NCI-H2107 (cell line): ENCODE data around the gene DRGX.

Source experiments
- DNase-seq: peaks from one replicate; lab custom pipeline; 2025; lab: John Stamatoyannopoulos, UW

The DRGX gene

DNA sequence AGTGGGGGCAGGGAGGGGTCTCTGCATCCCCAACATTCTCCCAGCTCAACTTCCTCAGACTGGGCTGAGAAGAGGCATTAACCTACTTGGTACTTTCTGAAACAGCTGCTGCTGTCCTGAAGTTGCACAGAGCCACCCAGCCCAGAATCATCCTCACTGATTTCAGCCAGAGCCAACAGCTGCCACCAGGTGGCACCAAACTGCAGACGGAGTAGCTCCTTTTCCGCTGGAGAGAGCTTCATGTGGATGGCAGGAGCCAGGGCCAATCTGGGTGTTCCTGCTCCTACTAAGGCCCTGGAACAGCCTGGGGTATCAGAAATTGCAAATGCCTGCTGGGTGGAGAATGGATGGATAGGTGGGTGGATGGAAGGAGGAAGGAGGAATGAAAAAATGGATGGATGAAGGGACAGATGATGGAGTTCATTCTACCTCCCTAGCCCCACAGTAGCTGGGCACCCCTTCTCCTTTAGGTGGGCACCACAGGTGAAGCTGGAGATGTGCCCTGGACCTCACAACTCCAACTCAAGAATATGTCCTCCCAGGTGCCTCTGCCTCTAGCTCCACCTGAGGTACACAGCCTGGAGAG, 11.8 kb upstream of the DRGX start:
- DNase-seq = peak; percentile 45

DNA sequence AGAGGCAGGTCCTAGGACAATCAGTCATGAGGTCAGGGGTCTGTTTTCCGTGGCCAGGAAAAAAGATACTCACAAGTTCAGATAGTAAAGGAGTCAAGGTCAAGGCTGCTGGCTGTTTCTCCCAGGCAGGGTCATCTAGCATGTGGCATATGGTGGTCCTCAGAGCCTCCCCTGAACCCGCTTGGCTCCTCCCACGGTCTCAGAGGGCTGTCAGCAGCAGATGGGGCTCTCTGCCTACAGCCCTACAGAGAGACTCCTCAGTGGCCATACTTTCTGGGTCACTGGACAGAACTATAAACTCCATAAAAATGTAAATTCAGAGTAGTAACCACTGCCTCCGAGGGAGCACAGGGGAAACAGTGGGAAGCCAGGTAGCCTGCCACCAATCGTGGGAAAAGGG, 11.3 kb upstream of the DRGX start:
- no peak for DNase-seq

DNA sequence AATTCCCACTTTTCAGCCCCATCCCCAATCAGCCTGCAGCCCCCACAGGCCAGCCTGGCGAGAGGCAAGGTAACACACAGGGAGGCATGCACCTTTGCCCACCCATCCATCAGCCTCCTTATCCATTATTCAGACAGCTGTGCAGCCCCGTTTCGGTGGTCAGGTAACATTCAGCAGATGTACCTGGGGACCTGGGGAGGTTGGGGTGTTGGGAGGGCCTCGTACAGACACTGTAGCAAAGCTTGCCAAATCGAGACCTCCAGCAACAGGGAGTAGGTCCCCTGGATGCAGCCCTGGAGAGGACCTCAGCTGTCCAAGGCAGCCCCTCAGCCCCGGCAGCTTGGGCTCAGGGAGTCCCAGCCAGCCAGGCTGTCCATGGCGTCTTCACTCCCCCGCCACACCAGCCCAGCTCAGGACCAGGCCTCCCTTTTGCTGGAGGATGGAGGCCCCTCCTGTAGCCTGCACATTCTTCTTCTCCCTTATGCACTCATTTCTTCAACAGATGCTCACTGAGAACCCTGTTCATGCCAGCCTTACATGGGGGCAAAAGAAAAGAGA, 8.5 kb upstream of the DRGX start:
- no peak for DNase-seq

DNA sequence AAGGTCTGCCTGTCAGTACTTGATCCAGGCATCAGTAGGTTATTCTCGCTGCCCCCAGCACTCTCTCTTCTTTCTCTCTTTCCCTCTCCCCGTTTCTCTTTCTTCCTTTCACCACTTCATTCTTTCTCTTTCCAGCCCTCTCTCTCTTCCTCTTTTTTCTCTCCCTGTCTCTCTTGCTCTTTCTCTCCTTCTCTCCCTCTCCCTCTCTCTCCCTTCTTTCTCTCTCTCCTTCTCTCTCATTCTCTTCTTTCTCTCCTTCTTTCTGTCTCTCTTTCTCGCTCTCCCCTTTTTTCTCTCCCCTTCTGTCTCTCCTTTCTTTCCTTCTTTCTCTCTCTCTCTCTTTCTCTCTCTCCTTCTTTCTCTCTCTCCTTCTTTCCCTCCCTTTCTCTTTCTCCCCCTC, 7.5 kb upstream of the DRGX start:
- DNase-seq = no peak

DNA sequence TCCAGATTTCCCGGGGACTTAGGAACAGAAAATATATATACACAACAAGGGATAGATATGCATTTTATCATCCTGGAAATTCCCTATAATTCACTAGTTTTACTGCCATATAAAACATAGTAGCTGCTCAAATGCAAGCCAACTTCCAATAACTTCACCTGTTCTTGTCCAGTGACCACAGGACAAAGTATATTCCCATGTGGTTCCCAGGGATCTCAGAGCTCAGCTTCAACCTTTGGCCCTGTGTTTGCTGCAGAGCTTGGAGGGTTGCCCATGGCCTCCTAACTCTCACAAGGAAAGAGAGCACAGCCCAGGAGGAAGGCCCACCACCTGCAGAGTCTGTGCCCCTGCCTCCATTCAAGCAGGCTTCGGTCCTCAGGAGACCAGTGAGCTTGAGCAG, 4.5 kb upstream of the DRGX start:
- DNase-seq = no peak

DNA sequence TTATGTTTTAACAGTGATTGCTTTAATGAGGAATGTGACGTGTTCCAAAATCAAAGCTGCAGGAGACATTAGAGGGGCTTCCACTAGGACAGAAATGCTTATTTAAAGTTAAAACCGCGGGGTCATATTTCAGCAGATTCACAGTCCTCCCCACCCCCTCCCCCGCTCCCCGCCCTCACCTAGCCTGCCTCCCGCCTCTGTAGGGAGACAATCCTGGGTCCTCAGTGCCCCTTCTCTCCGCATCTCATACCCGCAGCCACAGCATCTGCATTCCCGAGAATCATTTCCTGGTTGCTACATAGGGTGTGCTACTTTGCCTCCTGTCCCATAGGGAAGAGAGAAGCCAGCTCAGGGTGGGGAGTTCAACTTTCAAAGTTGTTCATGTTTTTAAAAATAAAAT, 3.1 kb upstream of the DRGX start:
- DNase-seq = no peak

DNA sequence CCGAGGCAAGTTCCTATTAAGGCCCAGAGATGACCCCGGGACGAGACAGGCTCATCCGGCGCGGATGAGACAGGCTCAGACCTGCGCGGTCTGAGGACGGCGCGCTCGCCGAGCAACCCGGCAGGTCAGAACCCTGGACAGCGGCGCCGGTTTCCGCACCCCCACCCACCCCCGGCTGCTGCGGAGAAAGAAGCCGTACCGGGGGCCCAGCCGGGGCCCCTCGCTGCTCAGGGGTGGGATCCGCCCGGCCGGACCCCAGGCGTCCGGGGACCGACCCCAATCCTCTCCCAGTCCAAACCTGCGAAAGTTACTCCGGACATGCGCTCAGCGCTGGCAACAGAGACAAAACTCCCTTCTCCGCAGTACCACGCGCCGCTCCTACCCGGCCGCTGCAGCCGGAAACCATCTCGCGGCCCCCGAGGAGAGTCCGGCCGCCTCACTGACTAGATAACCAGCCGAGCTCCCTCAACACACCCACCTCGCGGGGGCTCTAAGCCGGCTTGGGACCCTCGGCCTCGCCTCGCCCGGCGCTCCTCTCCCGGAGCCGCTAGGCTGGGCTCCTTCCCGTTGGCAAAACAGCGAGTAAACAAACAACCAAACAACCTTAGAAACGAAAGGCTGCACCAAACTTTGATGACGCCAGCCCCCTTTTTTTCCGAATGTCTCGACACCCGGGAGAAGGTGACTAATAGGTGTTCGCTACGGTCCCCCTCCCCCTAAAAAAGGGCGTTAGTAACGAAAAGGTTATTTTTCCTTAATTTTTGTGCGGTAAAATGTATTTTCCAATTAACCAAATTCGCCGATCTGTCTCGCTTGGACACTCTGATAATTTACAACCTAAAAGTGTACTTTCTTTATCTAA, 2.3 kb upstream of the DRGX start:
- no peak for DNase-seq

DNA sequence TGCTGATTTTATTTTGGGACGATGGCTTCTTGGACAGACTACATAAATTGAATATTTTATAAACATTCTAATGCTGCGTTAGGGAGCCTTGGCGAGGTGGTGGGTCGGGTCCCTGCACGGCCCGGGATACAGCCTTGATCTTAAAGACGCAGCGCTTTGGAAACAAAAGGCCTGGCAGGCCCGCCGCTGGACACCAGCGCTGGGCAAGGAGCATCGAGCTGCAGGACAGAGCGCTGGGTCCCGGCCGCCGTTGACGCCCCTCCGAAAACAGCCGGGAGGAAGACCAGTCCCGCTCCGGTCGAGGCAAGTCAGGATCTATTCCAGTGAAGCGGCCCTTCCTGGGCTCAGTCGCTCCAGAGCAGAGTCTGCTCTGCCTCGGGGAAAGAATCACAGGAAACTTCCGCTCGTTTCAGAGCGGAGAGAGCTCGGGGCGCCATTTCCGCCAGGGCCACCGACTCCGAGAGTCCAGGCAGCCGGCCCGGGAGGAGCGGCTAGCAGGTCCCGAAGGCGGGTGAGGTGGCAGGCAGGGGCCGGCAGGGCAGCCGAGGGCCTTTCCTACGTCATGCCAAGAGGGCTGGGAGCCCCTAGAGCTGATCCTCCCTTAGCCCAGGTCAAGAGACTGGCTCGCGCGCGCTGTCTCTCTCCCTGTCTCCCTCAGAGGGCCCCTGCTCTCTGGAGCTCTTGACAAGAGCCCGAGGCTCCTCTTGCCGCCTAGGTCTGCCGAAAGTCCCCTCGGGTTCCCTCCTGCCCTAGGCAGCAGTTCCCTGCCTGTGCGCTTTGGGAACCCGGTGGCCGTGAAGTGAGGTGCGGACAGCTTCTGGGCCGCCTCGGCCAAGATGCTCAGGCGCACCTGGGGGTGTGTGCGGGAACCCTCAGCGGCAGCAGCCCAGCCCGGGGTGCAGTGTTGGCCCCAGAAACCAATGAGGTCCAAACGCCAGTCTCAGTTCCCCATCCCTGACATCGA, 1.4 kb upstream of the DRGX start:
- DNase-seq = no peak

DNA sequence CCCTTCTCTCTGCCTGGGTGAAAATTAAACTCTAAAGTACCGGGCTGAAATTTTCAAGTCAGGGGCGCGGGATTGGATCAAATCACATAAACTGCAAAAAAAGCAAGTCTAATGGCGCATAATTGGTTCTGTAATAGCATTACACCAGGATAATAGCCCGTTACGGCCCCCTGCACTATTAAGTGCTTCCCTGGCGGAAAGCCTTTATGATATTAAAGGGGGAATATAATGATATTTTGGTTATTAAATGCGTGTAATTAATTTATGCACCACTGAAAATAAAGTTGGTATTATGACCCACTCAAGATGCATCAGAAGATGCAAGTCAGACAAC, 744 bp upstream of the DRGX start:
- DNase-seq = no peak

DNA sequence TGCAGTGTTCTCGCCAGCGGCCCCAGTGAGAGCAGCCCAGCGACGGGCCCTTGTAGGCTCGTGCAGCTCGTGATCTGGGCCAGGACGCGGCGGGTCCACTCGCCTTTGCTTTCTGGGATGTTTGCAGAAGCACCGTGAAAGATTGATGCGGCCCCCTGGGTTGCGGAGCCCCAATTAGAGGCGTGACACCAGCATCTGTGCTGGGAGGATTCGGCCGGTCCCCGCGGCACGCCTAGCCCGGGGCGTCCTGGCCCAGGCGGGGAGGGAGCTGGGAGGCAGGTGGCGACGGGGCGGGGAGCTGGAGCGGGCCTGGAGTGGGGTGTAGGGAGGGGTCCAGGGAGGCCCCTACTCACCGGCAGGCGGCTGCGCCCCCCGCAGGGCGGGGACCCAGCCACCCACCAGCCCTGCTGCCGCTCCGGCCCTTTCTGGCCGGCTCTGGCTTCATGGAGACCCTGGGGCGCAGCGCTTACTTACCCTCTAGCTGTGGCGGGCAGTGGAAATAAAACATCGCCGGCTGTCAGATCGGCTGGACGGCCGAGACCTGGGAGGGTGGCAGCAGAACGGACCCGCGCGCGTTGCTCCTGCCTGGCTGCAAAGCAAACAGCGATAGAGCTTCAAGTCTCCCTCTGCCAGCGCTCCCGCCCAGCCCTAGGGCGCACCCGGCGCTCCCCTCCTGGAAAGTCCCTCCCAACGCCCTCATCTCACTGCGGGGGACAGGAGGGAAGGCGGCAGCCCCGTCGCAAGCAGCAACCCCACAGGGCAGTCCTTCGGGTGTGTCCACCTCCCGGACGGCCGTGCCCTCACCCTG, 752 bp downstream of the DRGX start:
- DNase-seq = no peak

DNA sequence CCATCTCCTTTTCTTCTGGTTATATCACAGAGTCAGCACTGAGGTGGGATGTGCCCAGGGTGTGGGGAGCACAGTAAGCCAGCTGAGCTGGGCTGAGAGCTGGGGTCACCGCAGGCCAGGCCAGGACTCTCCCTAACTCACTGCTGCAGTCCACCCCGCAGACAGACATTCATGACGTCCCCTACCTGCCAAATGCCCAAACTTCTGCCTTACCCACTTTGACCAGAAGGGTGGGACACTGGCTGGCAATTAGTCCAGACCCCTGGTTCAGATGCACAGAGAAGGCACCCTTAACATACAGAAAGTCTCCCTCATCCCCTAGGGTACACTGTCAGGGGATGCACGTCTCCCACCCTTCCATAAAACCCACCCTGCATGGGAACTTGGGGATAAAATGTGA, 2.1 kb downstream of the DRGX start:
- DNase-seq = no peak

DNA sequence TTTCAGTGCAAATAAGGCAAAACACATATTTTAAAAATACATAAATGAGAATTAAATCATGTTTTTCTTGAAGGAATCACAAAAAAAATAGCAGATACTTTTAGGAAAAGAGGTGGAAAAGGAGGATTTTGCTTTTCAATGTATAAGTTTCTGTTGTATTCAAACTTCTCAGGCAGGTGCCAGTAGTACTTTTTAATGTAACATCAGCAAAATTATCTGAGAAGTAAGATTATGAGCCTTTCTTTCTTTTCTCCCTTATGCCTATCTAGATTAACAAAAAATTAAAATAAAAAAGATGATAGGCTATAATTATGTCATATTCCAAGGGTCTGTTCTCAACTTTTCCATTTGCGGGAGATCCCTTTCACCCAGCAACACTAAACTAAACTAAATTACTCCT, 2.6 kb downstream of the DRGX start:
- no peak for DNase-seq

DNA sequence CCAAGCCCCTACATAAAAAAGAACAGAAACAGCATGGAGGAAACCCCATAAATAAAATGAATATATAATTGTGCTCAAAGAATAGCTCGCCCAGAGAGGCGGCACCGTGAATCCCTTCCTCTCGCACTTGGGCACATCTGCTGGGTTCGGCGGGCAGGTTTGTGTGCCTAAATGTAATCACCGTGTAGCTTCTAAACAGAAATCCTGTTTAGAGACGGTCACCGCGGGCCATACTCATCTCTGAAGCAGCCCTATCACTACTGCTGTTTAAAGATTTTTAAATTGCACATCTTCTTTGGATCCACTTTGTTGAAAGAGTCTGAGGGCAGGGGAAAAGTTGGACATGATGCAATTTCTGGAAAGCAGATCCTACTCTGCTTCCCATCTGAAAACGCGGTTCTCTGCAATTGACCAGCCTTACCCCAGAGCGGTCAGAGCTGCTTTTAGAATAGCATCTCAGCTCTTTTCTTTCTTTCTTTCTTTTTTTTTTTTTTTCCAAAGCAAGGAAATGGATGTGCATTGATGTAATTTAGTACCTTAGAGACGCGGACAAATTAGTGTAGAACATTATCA, 6.4 kb downstream of the DRGX start:
- DNase-seq = no peak

DNA sequence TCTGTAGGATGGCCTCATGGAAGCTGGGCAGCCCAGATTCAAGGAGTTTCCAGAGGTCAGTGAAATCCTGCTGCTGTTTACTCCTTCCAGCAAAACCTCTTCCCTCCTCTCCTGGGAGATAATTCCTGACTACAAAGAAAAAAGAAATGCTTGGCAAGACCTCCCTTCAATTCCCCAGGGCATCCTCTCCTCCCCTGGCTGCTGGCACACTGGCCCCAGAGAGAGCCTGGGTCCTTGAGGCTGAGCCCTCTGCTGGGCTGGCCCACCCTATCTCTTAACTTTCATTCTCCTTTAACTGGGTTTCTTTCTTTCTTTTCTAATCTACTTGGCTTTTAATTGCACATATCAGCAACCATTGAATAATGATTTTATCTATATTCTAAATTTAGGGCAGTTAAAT, 7.7 kb downstream of the DRGX start:
- no peak for DNase-seq

DNA sequence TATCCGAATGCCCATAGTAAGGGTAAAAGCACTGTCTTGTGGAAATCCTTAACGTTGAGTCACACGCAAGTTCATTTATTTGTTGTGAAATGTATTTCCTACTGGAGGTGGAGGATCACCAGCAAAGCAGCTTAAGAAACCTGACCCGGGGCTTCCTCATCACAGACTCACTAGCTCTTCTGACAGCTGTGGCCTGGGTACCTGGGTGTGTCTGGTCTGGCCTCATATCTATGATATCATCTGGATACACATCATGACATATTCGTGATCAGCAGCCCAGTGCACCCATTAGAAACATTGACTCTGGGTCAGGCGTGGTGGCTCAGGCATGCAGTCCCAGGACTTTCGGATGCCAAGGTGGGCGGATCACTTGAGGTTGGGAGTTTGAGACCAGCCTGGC, 8.8 kb downstream of the DRGX start:
- no peak for DNase-seq

DNA sequence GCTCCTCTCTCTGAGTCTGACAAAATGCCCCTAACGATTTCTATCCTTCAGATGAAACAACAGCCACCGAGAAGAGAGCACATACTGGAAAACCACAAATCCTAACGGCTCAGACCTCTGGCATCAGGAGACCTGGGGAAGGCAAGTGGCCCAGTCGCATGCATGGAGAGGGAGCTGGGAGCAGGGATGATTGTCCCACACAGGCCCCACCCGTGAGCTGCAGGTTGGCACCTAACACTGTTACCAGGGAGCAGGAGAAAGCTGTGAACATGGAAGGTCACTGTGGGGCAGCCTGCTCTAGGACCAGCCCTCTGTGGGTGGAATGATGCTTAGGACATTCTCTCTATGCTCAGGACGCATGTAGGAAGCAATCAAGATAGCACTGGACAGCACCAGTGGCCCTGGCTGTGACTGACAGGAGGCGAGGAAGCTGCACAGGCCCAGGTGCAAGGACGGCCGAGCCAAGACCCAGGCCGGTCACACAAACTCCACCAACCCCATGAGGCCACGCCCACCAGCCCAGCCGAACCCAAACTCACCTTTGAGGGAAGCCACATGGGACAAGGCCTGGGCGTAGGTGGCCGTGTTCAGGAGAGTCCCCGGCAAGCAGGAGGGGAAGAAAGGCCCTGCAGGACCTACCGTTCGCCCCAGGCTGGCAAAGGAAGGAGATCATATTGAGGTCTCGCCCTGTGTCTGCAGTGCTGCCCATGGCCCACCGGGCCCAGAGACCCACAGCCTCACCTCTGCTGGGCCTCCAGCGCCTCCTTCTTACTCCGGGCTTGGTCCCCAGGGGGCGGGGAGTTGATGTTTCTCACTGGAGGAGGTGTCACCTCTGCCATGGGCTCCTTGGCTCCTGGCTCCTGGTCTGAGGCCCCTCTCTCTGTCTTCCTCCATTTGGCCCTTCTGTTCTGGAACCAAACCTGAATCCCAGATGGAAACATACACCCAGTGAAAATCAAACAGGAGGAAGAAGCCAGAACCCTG, 9.7 kb downstream of the DRGX start:
- no peak for DNase-seq

DNA sequence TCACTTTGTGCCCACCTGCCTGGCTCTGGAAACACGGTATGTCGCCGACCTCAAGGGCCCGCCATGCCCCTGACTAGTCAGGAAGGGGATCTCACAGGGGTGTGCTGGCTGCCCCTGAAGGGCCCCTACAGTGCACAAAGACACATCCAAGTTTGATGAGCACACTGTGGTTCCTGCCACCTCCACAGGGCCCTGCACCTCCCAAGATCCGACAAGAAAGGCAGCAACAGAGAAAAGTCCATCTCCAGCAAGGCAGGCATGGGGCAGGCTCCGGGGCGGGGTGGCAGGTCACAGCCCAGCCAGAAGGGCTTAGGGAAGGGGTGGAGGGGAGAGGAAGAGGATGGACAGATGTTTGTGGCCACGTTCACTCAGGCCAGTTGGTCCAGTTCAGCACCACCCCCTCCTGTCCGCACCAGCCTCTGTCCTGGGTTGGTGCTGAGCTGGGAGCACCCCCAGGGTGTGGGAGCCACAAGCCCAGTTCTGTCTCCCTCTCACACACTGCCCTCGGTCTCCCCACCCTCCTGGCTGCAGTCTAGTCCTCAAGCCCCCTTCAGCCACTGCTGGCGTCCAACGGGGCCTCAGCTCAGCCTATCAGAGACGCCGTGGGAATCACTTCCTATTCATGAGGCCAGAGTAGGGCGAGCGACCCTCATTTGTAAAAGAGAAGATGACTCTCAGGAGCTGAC, 11.5 kb downstream of the DRGX start:
- no peak for DNase-seq

DNA sequence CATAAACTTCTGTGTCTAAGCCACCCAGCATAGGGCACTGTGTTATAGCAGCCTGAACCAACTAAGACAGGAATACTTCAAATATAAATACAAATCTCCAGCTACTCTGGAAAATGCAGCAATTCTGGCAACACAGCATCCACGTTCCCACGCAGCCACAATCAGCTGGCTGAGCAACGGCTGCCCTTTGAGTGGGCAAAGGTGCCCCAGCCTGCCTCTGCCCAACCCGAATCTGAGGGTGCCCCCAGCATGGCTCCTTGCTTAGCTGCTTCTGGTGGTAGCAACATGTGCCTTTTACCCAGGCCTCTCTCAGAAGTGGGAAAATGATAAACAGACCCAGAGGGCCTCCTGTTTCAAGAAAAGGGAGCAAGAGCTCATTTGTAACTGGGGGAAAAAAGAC, 12.0 kb downstream of the DRGX start:
- no peak for DNase-seq

DNA sequence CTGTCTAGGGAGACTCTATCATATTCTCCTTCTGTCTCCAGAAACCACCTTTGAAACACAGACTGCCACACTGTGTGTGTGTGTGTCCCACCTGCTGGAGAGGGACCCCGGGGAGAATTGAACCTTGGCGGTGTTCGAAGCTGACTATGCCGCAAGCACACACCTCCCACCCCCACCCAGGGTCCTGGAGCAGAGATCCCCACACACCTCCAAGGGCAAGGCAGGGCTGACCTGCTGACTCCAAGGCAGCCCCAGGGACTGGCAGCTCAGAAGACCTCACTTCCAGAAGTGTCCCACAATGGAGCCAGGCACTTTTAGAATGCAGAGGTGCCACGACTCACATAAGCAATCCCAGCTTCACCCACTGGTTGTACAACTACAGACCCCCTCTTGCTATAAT, 13.1 kb downstream of the DRGX start:
- no peak for DNase-seq

DNA sequence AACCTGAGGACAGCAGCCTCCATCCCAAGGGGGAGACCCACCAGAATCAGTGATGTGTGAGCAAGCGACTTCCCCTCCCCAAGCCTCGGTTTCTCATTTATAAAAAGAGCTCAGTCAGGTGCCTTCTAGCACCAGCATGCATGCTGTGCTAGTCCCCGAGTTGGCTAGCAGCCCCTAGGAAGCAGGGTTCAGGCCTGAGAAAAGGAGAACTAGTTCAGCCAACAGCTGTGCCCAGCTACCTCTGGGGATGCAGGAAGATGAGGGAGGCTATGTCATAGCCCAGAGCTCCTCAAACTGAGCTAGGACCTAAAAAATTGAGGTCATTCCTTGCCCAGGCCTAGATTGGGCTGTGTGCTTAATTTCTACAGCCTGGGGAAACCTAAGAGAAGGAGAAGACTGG, 13.7 kb downstream of the DRGX start:
- DNase-seq = no peak
